ENCODE measurements around the gene MARCHF2.

DNA sequence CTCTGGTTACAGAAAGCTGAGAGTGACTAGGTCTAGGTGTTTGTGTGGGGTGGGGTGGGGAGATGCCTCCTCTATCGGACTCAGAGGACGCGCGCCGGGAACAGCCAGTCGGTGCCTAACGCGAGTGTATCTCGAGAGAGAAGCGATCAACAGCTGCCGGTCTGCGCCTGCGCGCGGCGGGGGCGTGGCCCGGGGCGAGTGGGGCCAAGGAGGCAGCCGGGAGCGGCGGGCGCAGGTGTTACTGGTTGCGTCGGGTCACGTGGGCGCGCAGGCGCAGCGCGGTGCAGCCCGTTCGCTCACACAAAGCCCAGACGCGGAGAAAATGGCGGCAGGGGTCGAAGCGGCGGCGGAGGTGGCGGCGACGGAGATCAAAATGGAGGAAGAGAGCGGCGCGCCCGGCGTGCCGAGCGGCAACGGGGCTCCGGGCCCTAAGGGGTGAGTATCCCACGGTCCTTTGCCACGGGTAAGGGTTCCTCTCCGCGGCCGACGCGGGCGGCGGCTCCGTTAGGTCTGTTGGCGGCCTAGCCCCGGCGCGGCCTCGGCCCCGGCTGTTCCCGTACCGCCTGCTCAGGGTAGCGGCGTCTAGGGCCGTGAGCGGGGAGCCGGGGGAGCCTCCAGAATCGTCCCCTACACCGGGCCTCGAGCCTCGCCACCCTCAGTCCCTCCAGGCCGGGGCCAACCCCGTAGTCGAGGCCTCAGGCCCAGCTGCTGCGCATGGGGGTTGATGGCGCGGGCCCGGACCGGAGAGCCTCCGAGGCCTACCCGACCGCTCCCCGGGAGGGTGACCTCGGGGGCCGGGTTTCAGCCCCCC lies 31.8 kb downstream of the MARCHF2 start, which contains the start of gene HNRNPM:
- TF ChIP-seq CTCF (IDR thresholded peaks at IDR 0.05; ENCODE audit: low read length) (no peak), EZH2 (optimal IDR thresholded peaks at IDR 0.05; ENCODE audit: low read depth, low read length) (no peak), EZH2phosphoT487 (IDR thresholded peaks at IDR 0.05; ENCODE audit: low read length) (no peak)
